HG03432 (cell line): ENCODE data around the gene FAM200B.

ENCODE experiments used
- ATAC-seq: cut with Tn5 transposase; IDR thresholded peaks from one replicate; pipeline ENCODE4 v1.9.1; 2021; ENCODE audit warnings: mild to moderate bottlenecking, moderate library complexity; ENCODE audit not compliant: unreplicated experiment

Gene FAM200B

GRCh38 chr4:15667006-15667405 is 14.6 kb upstream of the FAM200B start:
- no peak for ATAC-seq

DNA sequence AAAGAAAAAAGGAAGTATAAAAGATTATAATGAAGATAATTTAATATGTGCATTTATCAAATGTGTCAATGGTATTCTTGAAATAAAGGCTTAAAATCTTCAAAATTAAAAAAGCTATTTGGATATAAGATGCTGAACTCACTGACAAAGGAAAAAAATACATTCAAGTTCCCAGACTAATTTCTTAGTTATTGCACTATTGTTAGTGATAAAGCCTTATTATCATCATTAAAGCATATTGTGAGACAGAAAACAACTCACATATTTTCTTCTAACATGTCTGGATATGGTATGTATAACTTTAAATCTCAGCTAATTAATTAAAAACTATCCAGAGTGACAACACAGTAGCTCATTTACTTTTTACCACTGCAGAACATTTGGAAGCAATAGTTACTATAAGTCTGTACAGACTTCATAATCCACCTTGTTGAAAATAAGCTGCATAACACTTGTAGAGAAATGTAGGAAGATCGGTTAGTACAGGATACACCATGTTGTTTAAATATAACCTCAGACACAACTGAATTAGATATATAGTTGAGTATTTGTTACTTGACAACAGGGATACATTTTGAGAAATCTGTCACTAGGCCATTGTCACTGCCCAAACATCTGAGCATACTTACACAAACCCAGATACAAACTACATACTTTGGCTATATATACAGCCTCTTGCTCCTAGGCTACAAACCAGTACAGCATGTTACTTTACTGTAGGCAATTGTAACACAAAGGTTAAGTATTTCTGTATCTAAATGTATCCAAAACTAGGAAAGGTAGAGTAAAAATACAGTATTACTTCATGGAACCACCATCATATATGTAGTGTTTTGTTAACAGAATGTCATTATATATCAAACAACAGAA is 12.8 kb upstream of the FAM200B start:
- no peak for ATAC-seq

GRCh38 chr4:15670576-15670975 is 11.1 kb upstream of the FAM200B start:
- ATAC-seq: no peak

DNA sequence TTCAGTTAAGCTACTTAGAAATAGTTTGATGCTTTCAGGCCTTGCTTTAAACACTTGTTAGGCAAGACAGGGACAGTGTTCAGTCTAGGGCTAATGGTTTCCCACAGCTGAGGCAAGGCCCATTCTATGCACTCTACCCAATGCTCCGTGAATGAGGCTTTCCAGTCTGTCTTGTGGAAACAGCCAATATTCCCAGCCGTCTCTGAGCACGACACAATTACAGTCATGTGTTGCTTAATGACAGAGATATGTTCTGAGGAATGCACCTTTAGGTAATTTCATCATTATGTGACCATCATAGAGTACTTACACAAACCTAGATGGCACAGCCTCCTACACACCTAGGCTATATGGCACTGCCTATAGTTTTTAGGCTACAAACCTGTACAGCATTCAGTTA is 9.5 kb upstream of the FAM200B start:
- ATAC-seq: no peak

DNA sequence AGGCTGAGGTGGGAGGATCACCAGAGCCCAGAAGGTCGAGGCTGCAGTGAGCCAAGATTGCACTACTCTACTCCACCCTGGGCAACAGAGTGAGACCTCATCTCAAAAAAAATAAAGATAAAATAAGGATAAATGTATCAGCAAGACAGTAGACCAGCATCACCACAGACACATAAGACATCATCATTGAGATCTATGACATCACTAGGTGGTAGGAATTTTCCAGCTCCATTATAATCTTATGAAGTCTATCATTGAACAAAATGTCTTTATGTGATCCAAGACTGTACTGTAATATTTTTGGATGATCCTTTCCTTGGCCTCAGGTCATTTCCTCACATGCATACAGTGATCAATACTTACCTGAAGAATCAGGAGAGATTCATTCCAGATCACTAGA is 8.3 kb upstream of the FAM200B start:
- ATAC-seq: no peak

DNA sequence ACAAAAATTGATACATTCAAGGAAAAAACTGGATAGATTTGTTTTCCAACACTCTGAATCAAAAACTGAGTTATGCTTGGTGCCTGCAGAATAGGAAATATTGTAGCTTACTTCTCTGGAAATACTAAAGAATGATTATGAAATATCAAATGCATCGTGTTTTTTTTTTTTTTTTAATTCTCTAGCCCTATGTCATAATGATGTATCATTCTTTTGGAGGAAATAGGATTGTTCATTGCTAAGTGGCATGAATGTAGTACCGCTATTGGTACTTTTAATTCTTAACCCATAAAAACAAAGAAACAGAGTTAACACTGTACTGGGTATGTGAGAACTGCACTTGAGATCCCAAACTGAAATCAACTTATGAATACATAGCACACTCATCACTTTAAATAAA is 7.6 kb upstream of the FAM200B start:
- ATAC-seq: no peak

DNA sequence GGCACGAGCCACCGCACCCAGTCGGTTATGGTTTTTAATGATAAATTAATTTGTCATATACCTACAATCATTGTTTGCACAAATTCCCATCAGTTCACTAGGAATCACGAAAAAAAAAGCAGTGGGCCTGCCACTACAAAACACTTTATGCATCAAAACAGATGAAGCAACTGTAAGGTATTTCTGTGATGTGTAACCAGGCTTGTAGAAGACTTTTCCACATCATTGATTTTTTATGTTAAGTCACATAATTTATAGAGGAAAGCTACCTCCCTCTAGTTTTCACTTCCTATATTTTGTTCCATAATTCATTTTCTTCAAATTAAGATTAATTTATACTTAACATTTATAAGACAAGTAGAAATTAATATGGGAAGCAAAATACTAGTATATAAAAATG is 6.7 kb upstream of the FAM200B start:
- no peak for ATAC-seq

DNA sequence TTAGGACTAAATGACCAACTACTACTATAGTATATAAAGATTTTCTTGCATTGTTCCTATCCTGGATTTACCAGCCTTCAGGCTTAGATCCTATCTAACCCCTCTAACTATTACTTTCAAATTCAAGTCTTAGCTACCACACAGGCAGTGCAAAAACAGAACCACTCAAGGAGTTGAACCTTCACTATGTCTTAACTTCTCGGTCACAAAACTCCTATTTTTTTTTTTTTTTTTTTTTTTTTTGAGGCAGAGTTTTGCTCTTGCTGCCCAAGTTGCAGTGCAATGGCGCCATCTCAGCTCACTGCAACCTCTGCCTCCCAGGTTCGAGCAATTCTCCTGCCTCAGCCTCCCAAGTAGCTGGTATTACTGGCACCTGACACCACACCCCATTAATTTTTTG is 6.3 kb upstream of the FAM200B start:
- no peak for ATAC-seq

- ATAC-seq: no peak
These were observed 5.6 kb upstream of the FAM200B start for GRCh38 chr4:15676039-15676438.

- ATAC-seq: no peak
These were observed 4.7 kb upstream of the FAM200B start for GRCh38 chr4:15676899-15677298.

- ATAC-seq: no peak
These were observed 4.1 kb upstream of the FAM200B start for GRCh38 chr4:15677507-15677988.

GRCh38 chr4:15681067-15681371 is 608 bp upstream of the FAM200B start:
- no peak for ATAC-seq

DNA sequence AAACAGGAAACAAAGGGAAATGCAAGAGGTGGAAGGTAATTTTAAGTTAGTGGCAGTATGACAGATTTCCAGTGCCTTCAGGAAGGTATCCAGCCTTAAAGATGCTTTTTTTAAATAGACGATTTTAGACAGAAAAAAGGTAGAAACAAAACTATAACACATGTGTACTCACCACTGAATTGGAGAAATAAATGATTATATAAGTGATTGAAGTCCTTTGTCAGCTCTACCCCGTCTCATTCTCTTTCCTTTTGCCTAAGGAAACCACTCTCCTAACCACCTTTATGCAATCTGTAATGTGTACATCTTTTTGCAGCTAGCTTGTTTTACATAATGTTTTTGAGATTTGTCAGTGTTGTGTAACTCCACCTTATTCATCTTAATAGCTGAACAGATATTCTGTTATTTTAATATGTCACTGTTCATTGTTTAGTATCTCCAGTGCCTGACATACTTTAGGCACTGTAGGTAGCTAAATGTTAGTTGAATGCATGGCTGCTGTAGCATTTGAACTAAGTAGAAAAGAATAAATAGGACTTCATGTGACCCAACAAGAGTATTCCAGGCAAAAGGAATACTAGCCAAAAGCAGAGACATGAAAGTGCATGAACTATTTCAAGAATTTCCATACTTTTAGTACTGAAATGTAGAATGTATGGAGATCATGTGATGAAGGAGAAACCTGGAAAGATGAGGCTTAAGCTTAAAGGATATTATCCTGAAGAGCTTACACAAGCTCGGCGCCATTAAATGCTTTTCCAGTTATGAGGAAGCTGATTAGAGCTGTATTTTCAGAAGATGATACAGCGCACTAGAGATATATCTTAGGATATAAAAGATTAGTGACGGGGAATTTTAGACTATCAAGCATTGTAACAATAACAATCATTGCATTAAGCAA is 865 bp downstream of the FAM200B start:
- ATAC-seq: no peak

DNA sequence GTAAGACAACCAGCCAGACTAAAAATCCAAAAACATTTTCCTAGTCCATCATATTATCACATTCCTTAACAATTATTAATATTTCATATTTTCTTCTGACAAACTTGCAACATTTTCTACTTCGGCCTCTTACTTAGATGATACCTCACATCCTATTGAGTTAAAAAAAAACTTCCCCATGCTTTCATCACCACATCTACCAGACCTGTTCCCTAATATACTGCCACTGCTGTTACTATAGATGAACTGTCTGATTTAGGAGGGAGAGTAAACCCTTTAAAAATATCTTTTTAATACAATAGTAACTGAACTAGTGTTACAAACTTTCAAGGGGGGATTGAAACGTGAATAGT is 1.5 kb downstream of the FAM200B start:
- ATAC-seq: no peak

DNA sequence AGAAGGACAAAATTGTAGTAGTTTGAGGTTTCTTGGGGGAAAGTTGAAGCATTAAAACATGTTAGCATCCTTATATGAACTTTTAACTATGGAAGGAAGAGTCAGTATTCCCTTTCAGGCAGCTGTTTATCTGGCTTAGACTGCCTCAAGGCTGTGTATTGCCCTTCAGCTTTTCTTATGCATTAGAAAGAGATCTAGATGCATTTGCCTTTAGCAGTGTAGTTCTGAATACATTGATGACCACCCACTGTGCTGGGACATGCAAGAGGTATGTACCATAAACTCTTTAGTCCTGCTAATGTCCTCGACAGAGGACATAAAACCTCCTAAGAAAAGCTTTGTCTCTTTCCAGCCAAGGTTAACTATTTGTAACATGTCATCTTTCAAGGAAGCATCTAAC is 2.9 kb downstream of the FAM200B start:
- no peak for ATAC-seq

GRCh38 chr4:15688051-15688450 is 6.4 kb downstream of the FAM200B start:
- no peak for ATAC-seq

DNA sequence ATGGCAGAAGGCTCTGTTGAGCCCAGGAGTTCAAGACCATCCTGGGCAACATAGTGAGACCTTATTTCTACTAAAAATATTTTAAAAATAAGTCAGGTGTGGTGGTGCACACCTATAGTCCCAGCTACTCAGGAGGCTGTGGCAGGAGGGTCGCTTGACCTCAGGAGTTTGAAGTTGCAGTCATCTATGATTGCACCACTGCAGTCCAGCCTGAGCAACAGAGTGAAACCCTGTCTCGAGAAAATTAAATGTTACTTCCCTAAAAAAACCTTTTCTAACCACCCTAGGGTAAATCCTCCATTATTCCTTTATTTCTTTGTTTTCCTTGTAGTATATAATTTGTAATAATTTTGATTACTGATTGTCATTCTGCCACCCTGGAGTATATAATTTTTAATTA is 7.9 kb downstream of the FAM200B start:
- ATAC-seq: no peak

DNA sequence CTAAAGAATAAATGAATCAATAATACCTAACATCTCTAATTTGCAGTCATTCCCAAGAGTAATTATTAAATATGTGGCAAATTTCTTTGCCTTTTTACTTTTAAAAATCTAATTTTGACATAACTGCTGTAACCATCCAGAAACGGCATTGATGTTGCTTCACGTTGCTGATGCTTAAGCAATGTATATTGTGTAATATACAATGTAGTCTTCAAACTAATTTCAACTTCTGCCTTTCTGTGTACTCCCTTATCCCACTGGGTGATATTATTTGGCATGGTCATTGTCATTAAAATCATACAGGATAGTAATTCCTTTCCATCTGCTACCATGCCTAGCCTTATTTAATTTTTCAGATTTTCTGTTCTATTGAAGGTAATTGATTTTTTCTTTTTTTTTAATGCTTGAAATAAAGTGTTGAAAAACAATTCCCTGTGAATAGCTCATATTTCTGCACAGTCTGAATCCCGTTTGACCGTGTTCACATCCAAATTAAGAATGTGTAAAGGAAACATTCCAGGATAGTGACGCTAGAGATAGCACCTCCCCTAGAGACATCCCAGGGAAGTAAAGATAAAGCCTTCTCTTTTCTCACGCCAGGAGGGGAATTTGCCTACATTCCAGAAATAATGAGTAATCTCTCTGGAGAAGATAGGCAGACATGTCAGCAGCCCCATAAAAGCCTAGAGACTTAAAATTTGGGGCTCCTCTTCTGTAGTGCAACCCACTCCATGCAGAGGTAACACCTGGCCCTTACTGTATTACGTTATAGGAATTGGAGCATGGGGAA is 8.6 kb downstream of the FAM200B start:
- ATAC-seq: no peak

DNA sequence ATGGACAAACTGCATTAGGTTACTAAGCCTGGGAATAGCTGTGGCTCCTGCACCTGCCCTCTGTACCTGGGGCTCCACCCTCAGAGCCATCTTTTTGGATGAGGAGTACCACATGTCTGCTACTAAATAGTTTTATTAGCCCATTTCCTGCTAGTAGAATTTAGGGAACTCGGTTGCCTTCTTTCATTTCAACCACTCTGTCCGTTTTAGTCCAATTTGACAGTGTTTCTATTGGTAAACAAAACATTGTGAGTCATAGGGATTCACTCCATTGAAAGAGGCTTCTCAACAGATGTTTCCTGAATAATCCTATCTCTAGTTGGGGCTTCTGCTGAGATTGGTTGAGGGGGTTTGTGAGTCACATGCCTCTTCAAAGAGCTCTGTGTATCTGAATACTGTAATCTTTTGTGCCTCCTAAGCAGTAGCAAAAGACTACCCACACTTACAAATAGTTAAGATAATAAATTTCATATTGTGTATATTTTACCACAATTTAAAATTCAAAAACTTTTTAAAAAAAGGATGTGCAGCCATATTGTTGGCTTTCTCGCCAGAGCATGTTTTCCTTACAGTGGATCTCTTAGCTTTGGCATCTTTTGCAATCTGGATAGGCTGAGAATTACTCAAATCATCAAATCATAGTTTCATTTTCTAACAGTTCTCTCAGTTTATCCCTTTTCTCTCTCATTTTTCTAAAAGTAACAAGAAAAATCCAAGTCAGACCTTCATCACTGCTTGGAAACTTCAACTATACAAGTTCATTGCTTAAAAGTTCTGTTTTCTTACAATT is 9.9 kb downstream of the FAM200B start:
- no peak for ATAC-seq

DNA sequence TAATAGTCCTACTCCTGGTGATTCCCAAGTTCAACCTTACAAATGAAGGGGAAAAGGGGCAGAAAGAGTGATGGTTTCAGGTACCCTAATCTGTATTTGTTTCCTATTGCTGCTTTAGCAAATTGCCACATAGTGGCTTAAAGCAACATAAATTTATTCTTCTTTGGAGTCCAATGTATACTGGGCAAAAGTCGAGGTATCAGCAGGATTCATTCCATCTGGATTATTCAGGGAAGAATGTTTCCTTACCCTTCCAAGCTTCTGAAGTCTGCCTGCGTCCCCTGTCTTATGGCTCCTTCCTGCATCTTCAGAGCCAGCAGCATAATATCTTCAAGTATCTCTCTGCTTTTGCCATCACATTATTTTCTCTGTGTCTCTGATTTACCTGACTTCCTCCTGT is 11.0 kb downstream of the FAM200B start:
- ATAC-seq: no peak

GRCh38 chr4:15694431-15694830 is 12.8 kb downstream of the FAM200B start:
- ATAC-seq: no peak
